HepG2 (cell line): ENCODE measurements around the gene GOLGA8K. TPM values are rescaled to one million over a fixed set of nuclear protein-coding genes. Genes with fewer than 3 reads are reported as not detected.
"Not testable (repeated sequence)": the region's sequence is repeated elsewhere in the genome, so short reads cannot be mapped to it uniquely, and the experiment has no call there.

ENCODE experiments used
- ATAC-seq: fragments of 200-7000 bp; cut with Tn5 transposase; 3 replicates; pipeline ENCODE4 v1.9.1; 2020; ENCODE audit warnings: mild to moderate bottlenecking, moderate library complexity
- Bru-seq: library from RNA; stranded (reverse); fragments of 400-500 nt; gene quantifications from one replicate; lab custom pipeline; 2021; lab: Mats Ljungman, UMichigan
- BruChase-seq, 2 experiments: library from RNA; stranded (reverse); fragments of 400-500 nt; gene quantifications; one replicate each; lab custom pipeline; 2021; lab: Mats Ljungman, UMichigan
- BruUV-seq: library from RNA; stranded (reverse); fragments of 400-500 nt; replicated peaks from 2 replicates; lab custom pipeline; 2021; lab: Mats Ljungman, UMichigan
- CTCF ChIA-PET: fragments of 300-600 bp; formaldehyde crosslinking; extraction: SDS; loops from one replicate; lab custom pipeline; 2021; ENCODE audit warnings: low total read pairs, inconsistent platforms, low intra/inter-chr PET ratio; lab: Yijun Ruan, JAX
- POLR2A ChIA-PET: fragments of 350-600 bp; sonication (Branson Sonifier 250); formaldehyde crosslinking; loops from one replicate; lab custom pipeline; 2020; ENCODE audit warnings: antibody characterized with exemption, inconsistent platforms; lab: Yijun Ruan, JAX
- DNase-seq: peaks from one replicate; pipeline ENCODE4 v3.0.0-alpha.2; 2015; ENCODE audit warnings: low spot score
- FAIRE-seq: peaks from 3 replicates; lab custom pipeline; 2011; peaks lifted over from hg19 to GRCh38; lab: Jason Lieb, UNC
- H2AFZ ChIP-seq: one replicate; pipeline ENCODE4 v1.6.1; 2011; ENCODE audit warnings: low read length, inconsistent platforms
- H3K27ac ChIP-seq: fragments of 300-600 bp; 3 replicates; pipeline ENCODE4 v1.8.0; 2011; ENCODE audit warnings: mixed run types, mild to moderate bottlenecking, mixed read lengths, low read length, inconsistent platforms; ENCODE audit not compliant: insufficient read depth; ENCODE audit errors: extremely low read length
- H3K27me3 ChIP-seq, 2 experiments: fragments of 200-600 bp in 1 of 2; 2 replicates in 1 of 2; 3 replicates in 1 of 2; pipeline versions ENCODE4 v1.6.0 to v1.8.0; 2011; ENCODE audit warnings: low read length in 2 of 2, mild to moderate bottlenecking in 2 of 2, moderate library complexity in 2 of 2, inconsistent platforms in 1 of 2; ENCODE audit not compliant: insufficient read depth in 2 of 2, control insufficient read depth in 1 of 2
- H3K36me3 ChIP-seq, 2 experiments: fragments of 200-600 bp in 1 of 2; replicated peaks in 1 of 2; 2 replicates in 1 of 2; 3 replicates in 1 of 2; pipeline versions ENCODE4 v1.5.1 to v1.8.0; 2011; ENCODE audit warnings: low read length in 2 of 2, inconsistent platforms in 1 of 2; ENCODE audit not compliant: insufficient read depth in 2 of 2, control insufficient read depth in 1 of 2
- H3K4me1 ChIP-seq: 2 replicates; pipeline ENCODE4 v1.5.1; 2012; ENCODE audit warnings: low read length, inconsistent platforms; ENCODE audit not compliant: insufficient read depth
- H3K4me2 ChIP-seq: 2 replicates; pipeline ENCODE4 v1.6.0; 2011; ENCODE audit warnings: low read depth, low read length, inconsistent platforms
- H3K4me3 ChIP-seq, 3 experiments: fragments of 200-600 bp in 1 of 3; sonication (generic), shearing (Covaris generic) in 1 of 3; replicated peaks in 1 of 3; 2 replicates each; pipeline ENCODE4 v1.5.1; 2011 to 2016; ENCODE audit warnings: low read length in 3 of 3, inconsistent platforms in 2 of 3, low read depth in 2 of 3, mild to moderate bottlenecking in 2 of 3, control low read depth in 1 of 3, mixed read lengths in 1 of 3; ENCODE audit not compliant: insufficient read depth in 1 of 3
- H3K79me2 ChIP-seq: one replicate; pipeline ENCODE4 v1.6.1; 2011; ENCODE audit warnings: low read length, inconsistent platforms; ENCODE audit not compliant: insufficient read depth
- H3K9ac ChIP-seq: 2 replicates; pipeline ENCODE4 v1.6.0; 2011; ENCODE audit warnings: mild to moderate bottlenecking, low read depth, low read length, inconsistent platforms; ENCODE audit not compliant: insufficient read depth
- H3K9me3 ChIP-seq: 2 replicates; pipeline ENCODE4 v1.5.1; 2012; ENCODE audit warnings: mild to moderate bottlenecking, low read length
- H4K20me1 ChIP-seq: 2 replicates; pipeline ENCODE4 v1.6.0; 2011; ENCODE audit warnings: inconsistent platforms, mild to moderate bottlenecking, low read length, moderate library complexity; ENCODE audit not compliant: insufficient read depth
- WGBS: methylation state at CpG from one replicate; pipeline ENCODE4 v1.1.6; 2017; ENCODE audit warnings: low lambda C conversion rate; 5-methylcytosine and 5-hydroxymethylcytosine counted together
- in situ Hi-C: cut with HindIII; loops from 2 replicates; pipeline ENCODE4 v1.10.0; 2017; ENCODE audit warnings: low pct_unique_long_range_greater_than_20kb; ENCODE audit not compliant: extremely low pct_ligation_motif_present
- intact Hi-C: fragments of 100-400 bp; cut with micrococcal nuclease; formaldehyde crosslinking; loops from one replicate; pipeline ENCODE4 v1.10.0; 2022; ENCODE audit not compliant: unreplicated experiment
- long read RNA-seq, 2 experiments: library from RNA in 1 of 2; library from polyadenylated mRNA in 1 of 2; stranded (forward) in 1 of 2; unstranded in 1 of 2; transcript quantifications; one replicate each; pipeline ENCODE4 v2.0.0, GENCODE V29; 2019 to 2022
- polyA minus RNA-seq, 3 experiments: library from RNA; depleted of rRNA, polyadenylated mRNA; stranded (reverse); fragments of >200 nt; gene quantifications; 2 replicates each; pipeline ENCODE4 v1.2.3, GENCODE V29; 2011; ENCODE audit warnings: low replicate concordance in 1 of 3
- polyA plus RNA-seq, 8 experiments: library from polyadenylated mRNA; depleted of rRNA in 3 of 8; stranded (reverse) in 7 of 8; unstranded in 1 of 8; fragments of >200 nt; fragmentation: Illumina TruSeq in 4 of 8; extraction: Trizol in 4 of 8; gene quantifications; 2 replicates each; pipeline versions ENCODE4 v1.2.1 to v1.2.3, GENCODE V29; 2011 to 2016; ENCODE audit warnings: low read depth in 4 of 8, missing spikeins in 1 of 8, mixed read lengths in 1 of 8; ENCODE audit not compliant: insufficient read depth in 1 of 8
- total RNA-seq, 5 experiments: library from RNA; depleted of rRNA; stranded (reverse); fragments of >200 nt; fragmentation: Illumina TruSeq; extraction: Trizol; gene quantifications; 2 replicates each; pipeline ENCODE4 v1.2.3, GENCODE V29; 2016; ENCODE audit warnings: low read depth in 1 of 5

The GOLGA8K gene, protein sequence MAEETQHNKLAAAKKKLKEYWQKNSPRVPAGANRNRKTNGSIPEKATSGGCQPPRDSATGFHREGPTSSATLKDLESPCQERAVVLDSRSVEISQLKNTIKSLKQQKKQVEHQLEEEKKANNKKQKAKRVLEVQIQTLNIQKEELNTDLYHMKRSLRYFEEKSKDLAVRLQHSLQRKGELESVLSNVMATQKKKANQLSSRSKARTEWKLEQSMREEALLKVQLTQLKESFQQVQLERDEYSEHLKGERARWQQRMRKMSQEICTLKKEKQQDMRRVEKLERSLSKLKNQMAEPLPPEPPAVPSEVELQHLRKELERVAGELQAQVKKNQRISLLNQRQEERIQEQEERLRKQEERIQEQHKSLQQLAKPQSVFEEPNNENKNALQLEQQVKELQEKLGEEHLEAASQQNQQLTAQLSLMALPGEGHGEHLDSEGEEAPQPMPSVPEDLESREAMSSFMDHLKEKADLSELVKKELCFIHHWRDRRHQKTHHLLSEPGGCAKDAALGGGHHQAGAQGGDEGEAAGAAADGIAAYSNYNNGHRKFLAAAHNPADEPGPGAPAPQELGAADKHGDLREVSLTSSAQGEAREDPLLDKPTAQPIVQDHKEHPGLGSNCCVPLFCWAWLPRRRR
- total RNA-seq (2016; rRNA removed; fragmentation: Illumina TruSeq; extraction: Trizol) (not detected in 2 replicates), polyA plus RNA-seq (2011; rRNA removed) (0.08 and 0.12 TPM in 2 replicates), polyA minus RNA-seq (2011; rRNA and poly(A)+ RNA removed; ENCODE audit: low replicate concordance) (0.26 and 0.28 TPM in 2 replicates), Bru-seq, nascent RNA (percentile 18 among the genes with signal in this experiment), BruChase-seq, experiment 1, labeled RNA remaining after a 6-hour chase (percentile 28 among the genes with signal in this experiment), BruChase-seq, experiment 2, labeled RNA remaining after a 2-hour chase (percentile 15 among the genes with signal in this experiment)
- total RNA-seq (2016; cell fraction: cytosol; rRNA removed; fragmentation: Illumina TruSeq; extraction: Trizol; ENCODE audit: low read depth): not detected in 2 replicates
- 0.09 TPM in 1 of 2 replicates, not detected in the other for total RNA-seq (2016; cell fraction: insoluble cytoplasmic fraction; rRNA removed; fragmentation: Illumina TruSeq; extraction: Trizol)
- not detected in 2 replicates for total RNA-seq (2016; cell fraction: membrane; rRNA removed; fragmentation: Illumina TruSeq; extraction: Trizol)
- 0.25 TPM in 1 of 2 replicates, not detected in the other for total RNA-seq (2016; cell fraction: nucleus; rRNA removed; fragmentation: Illumina TruSeq; extraction: Trizol)
- not detected in 2 replicates for polyA plus RNA-seq (2011; cell fraction: cytosol; rRNA removed)
- polyA plus RNA-seq (2011; cell fraction: nucleus; rRNA removed): 0.23 and 0.55 TPM in 2 replicates
- 0.15 and 0.46 TPM in 2 replicates for polyA plus RNA-seq (2012)
- polyA plus RNA-seq (2016; cell fraction: cytosol; fragmentation: Illumina TruSeq; extraction: Trizol; ENCODE audit: low read depth): not detected in 2 replicates
- not detected in 2 replicates for polyA plus RNA-seq (2016; cell fraction: insoluble cytoplasmic fraction; fragmentation: Illumina TruSeq; extraction: Trizol; ENCODE audit: low read depth)
- not detected in 2 replicates for polyA plus RNA-seq (2016; cell fraction: membrane; fragmentation: Illumina TruSeq; extraction: Trizol; ENCODE audit: low read depth)
- 0.36 and 0.75 TPM in 2 replicates for polyA plus RNA-seq (2016; cell fraction: nucleus; fragmentation: Illumina TruSeq; extraction: Trizol; ENCODE audit: insufficient read depth, low read depth)
- not detected in 2 replicates for polyA minus RNA-seq (2011; cell fraction: cytosol; rRNA and poly(A)+ RNA removed)
- polyA minus RNA-seq (2011; cell fraction: nucleus; rRNA and poly(A)+ RNA removed): 0.64 and 1.5 TPM in 2 replicates
- long read RNA-seq, experiment 1: 0 reads
- long read RNA-seq, experiment 2: 0 reads

DNA sequence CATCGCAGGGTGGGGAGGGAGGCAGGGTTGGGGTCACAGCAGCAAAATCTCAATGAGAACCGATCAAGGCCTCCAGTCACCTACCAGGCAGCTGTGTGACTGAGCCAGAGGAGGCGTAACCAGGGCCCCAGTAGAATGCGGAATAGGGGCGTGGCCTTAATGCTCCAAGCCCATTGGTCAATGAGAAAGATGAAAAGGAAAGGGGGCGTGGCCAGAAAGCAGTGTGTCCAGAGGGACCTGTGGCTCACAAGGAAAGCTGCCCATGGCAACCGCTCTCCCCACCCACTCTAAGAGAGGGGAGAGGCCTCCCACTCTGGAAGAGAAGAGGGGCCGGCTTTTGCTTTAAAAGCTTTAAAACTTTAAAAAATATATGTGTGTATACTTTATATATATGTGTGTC, at the start of gene GOLGA8K:
GOLGA8K (minus strand) TSS at position 101 of the 400 bp plus-strand sequence; CDS start at position 3, 98 bp downstream.
- POLR2A ChIA-PET, H3K9ac ChIP-seq, H3K4me3 ChIP-seq, H2AFZ ChIP-seq, ATAC-seq, H3K4me2 ChIP-seq, CTCF ChIA-PET, H3K27me3 ChIP-seq, H3K27ac ChIP-seq, H3K9me3 ChIP-seq, H3K79me2 ChIP-seq, DNase-seq, intact Hi-C loops, FAIRE-seq, in situ Hi-C loops, H3K36me3 ChIP-seq, H3K4me1 ChIP-seq, H4K20me1 ChIP-seq, BruUV-seq: not testable (repeated sequence)
- WGBS: no CpG with 5 or more reads among the region's 8 CpGs

DNA sequence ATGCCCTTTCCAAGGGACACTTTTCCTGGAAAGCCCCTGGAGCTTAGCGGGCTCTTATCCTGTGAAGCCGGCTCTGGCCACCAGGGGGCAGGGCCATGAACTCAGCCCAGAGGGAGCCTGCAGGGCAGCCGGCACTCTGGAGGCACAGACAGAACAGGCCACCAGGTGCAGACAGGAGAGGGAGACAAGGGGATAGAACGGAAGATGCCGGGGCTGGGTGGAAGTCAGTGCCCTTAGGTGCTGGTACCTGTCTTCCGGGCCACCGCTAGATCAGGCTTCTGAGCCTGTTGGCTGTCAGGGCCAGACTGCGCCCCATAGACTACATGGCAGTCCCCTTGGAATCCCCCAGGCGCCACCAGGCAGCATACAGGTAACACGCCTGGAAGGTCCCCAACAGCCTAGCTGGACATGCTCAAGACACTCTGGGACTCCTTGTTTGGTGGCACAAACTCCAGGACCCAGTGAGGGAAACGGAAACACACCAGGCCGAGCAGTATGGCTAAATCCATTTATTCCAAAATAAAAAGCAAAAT, 37.4 kb upstream of the GOLGA8K start:
- FAIRE-seq, H3K36me3 ChIP-seq, H4K20me1 ChIP-seq, H3K27ac ChIP-seq, POLR2A ChIA-PET, intact Hi-C loops, CTCF ChIA-PET, H3K79me2 ChIP-seq, H3K4me1 ChIP-seq, H3K4me3 ChIP-seq, H2AFZ ChIP-seq, H3K9me3 ChIP-seq, DNase-seq, BruUV-seq, H3K4me2 ChIP-seq, H3K9ac ChIP-seq, in situ Hi-C loops, H3K27me3 ChIP-seq: not testable (repeated sequence)
- ATAC-seq: peak; percentile 85
- no CpG with 5 or more reads among the region's 12 CpGs for WGBS

DNA sequence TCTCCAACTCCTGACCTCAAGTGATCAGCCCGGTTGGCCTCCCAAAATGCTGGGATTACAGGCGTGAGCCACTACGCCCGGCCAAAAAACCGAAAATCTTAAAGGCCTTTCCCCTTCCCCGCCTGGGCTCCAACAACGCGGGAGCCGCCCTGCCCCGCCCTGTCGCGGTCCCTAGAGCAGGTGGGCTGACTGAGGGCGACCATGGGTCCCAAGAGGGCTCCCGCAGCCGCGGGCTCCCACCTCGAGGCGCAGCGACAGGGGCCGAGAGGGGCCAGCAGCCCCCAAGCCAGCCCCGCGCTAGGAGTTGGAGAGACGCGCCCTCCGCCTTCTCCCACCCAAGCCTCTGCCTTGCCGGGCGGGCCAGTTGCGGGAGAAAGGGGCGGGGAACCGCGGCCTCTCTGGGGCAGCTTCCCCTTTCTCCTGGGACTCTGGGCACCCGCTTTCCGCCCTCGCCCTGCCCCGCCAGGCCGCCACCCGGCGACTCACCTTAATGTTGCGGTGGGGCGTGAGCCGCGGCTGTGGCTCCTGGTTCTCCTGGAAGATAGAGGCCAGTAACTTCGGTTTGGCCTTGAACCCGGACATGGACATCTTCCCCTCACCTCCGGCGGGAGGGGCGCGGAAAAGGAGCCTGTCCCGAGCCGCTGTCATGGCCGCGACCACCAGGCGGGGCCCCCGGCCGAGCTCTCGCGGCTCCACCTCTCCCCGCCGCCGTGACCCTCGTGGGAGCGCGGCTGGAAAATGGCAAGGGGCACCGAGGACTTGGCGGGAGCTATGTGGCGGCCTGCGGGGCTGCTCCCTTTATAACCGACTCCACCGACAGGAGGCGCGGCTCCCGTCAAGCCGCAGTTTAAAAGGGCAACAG, 31.2 kb upstream of the GOLGA8K start:
- H3K4me1 ChIP-seq, POLR2A ChIA-PET, DNase-seq, H3K4me2 ChIP-seq, H3K9me3 ChIP-seq, H3K27me3 ChIP-seq, H3K36me3 ChIP-seq, CTCF ChIA-PET, H2AFZ ChIP-seq, H4K20me1 ChIP-seq, in situ Hi-C loops, H3K9ac ChIP-seq, H3K4me3 ChIP-seq, FAIRE-seq, H3K79me2 ChIP-seq, intact Hi-C loops, H3K27ac ChIP-seq: not testable (repeated sequence)
- WGBS: no CpG with 5 or more reads among the region's 73 CpGs
- TSS peak; percentile 74 for BruUV-seq
- ATAC-seq: peak; percentile 90
